GM21619 (cell line): Measurements from ENCODE around the gene RPTOR.

Source experiments
- ATAC-seq: cut with Tn5 transposase; IDR thresholded peaks from one replicate; pipeline ENCODE4 v1.9.1; 2021; ENCODE audit not compliant: unreplicated experiment

RPTOR gene

GRCh38 chr17:80931421-80932265 lies 387.0 kb downstream of the RPTOR start:
- ATAC-seq, result no peak

GRCh38 chr17:80935526-80935925 lies 390.9 kb downstream of the RPTOR start:
- ATAC-seq, result no peak

- no peak for ATAC-seq
Observed at GRCh38 chr17:80936218-80936617, 391.6 kb downstream of the RPTOR start.

GRCh38 chr17:80936723-80937122 lies 392.1 kb downstream of the RPTOR start:
- ATAC-seq, result no peak

GRCh38 chr17:80937462-80938381 lies 393.1 kb downstream of the RPTOR start:
- no peak for ATAC-seq

- ATAC-seq, result no peak
Observed at GRCh38 chr17:80938556-80938955, 393.9 kb downstream of the RPTOR start.

- no peak for ATAC-seq
Observed at GRCh38 chr17:80939151-80940145, 394.8 kb downstream of the RPTOR start.

- no peak for ATAC-seq
Observed at GRCh38 chr17:80940171-80941123, 395.8 kb downstream of the RPTOR start.

GRCh38 chr17:80941171-80941570 lies 396.5 kb downstream of the RPTOR start:
- no peak for ATAC-seq

GRCh38 chr17:80941743-80942422 lies 397.2 kb downstream of the RPTOR start:
- ATAC-seq, result no peak

GRCh38 chr17:80942423-80943345 lies 398.0 kb downstream of the RPTOR start:
- no peak for ATAC-seq

GRCh38 chr17:80943346-80944145 lies 398.9 kb downstream of the RPTOR start:
- ATAC-seq, result no peak

GRCh38 chr17:80944326-80944725 lies 399.7 kb downstream of the RPTOR start:
- ATAC-seq, result no peak

- ATAC-seq, result no peak
Observed at GRCh38 chr17:80945736-80946135, 401.1 kb downstream of the RPTOR start.

GRCh38 chr17:80946449-80946848 lies 401.8 kb downstream of the RPTOR start:
- ATAC-seq, result no peak

GRCh38 chr17:80947200-80947940 lies 402.7 kb downstream of the RPTOR start:
- ATAC-seq, result no peak
